T-cell (primary cell): ENCODE results near the gene ZNF598. TPM values are rescaled to one million over a fixed set of nuclear protein-coding genes. Genes with fewer than 3 reads are reported as not detected.
"Not testable (repeated sequence)": the region's sequence is repeated elsewhere in the genome, so short reads cannot be mapped to it uniquely, and the experiment has no call there.

Experiments
- ATAC-seq, 4 experiments: fragments of 200-7000 bp in 3 of 4; fragments of 150-1000 bp in 1 of 4; cut with Tn5 transposase; replicated peaks in 1 of 4; 1 replicate in 3 of 4; 2 replicates in 1 of 4; pipeline ENCODE4 v1.10.0; 2021; ENCODE audit warnings: moderate library complexity in 3 of 4, mild to moderate bottlenecking in 2 of 4, moderate number of reproducible peaks in 1 of 4
- CTCF ChIA-PET, 2 donors: fragments of 300-600 bp; sonication (Branson Sonifier 250); formaldehyde crosslinking; loops; one replicate each; lab custom pipeline; 2022; ENCODE audit warnings: antibody characterized with exemption in 2 of 2; lab: Charles Lee
- POLR2A ChIA-PET, 2 donors: fragments of 300-600 bp; sonication (Branson Sonifier 250); formaldehyde crosslinking; loops; one replicate each; lab custom pipeline; 2022; ENCODE audit warnings: antibody characterized with exemption in 2 of 2; lab: Charles Lee
- DNase-seq, 35 experiments: peaks; one replicate each; pipeline versions ENCODE4 v3.0.0 to v3.0.0-alpha.2; 2013 to 2023
- H3K27ac ChIP-seq: one replicate; pipeline ENCODE4 v1.5.1; 2013; ENCODE audit warnings: low read length
- H3K27me3 ChIP-seq, 2 experiments: replicated peaks in 1 of 2; 1 replicate in 1 of 2; 2 replicates in 1 of 2; pipeline versions ENCODE4 v1.6.1 to v1.7.0; 2013; ENCODE audit warnings: low read length in 1 of 2, mixed read lengths in 1 of 2; ENCODE audit not compliant: control insufficient read depth in 2 of 2, insufficient read depth in 2 of 2; ENCODE audit errors: extremely low read depth in 1 of 2
- H3K36me3 ChIP-seq, 2 donors: 1 replicate in 1 of 2; 2 replicates in 1 of 2; pipeline versions ENCODE4 v1.6.1 to v1.7.0; 2013; ENCODE audit warnings: low read length in 1 of 2; ENCODE audit not compliant: control insufficient read depth in 2 of 2, insufficient read depth in 1 of 2; ENCODE audit errors: extremely low read depth in 1 of 2
- H3K4me1 ChIP-seq, 2 experiments: 1 replicate in 1 of 2; 2 replicates in 1 of 2; pipeline versions ENCODE4 v1.6.1 to v1.7.0; 2013; ENCODE audit warnings: low read length in 2 of 2, mixed read lengths in 1 of 2; ENCODE audit not compliant: insufficient read depth in 2 of 2, control insufficient read depth in 1 of 2; ENCODE audit errors: extremely low read depth in 1 of 2
- H3K4me3 ChIP-seq, 2 donors: 1 replicate in 1 of 2; 2 replicates in 1 of 2; pipeline versions ENCODE4 v1.5.1 to v1.7.0; 2013; ENCODE audit warnings: mild to moderate bottlenecking in 2 of 2, low read length in 1 of 2, moderate library complexity in 1 of 2; ENCODE audit not compliant: control insufficient read depth in 1 of 2; ENCODE audit errors: extremely low read depth in 1 of 2
- H3K9me3 ChIP-seq: 2 replicates; pipeline ENCODE4 v1.7.0; 2013
- H3K27ac Mint-ChIP-seq, 2 donors: one replicate each; pipeline ENCODE4 v1.8.0; 2020 to 2021; ENCODE audit warnings: mild to moderate bottlenecking in 2 of 2, mixed read lengths in 2 of 2
- H3K27me3 Mint-ChIP-seq, 2 donors: one replicate each; pipeline ENCODE4 v1.8.0; 2021 to 2022; ENCODE audit warnings: mixed read lengths in 2 of 2
- H3K36me3 Mint-ChIP-seq: one replicate; pipeline ENCODE4 v1.8.0; 2021; ENCODE audit warnings: mixed read lengths
- H3K4me1 Mint-ChIP-seq, 3 donors: one replicate each; pipeline ENCODE4 v1.8.0; 2020 to 2022; ENCODE audit warnings: mixed read lengths in 3 of 3, mild to moderate bottlenecking in 1 of 3
- H3K4me3 Mint-ChIP-seq, 3 donors: one replicate each; pipeline ENCODE4 v1.8.0; 2020 to 2022; ENCODE audit warnings: mild to moderate bottlenecking in 3 of 3, mixed read lengths in 3 of 3, moderate library complexity in 3 of 3
- H3K9me3 Mint-ChIP-seq, 3 donors: one replicate each; pipeline ENCODE4 v1.8.0; 2020 to 2022; ENCODE audit warnings: mixed read lengths in 3 of 3
- WGBS: methylation state at CpG from one replicate; pipeline ENCODE4 v1.1.5; 2013; ENCODE audit warnings: missing lambda C conversion rate; ENCODE audit not compliant: insufficient coverage; 5-methylcytosine and 5-hydroxymethylcytosine counted together
- total RNA-seq, 35 experiments: library from RNA in 6 of 35; stranded (reverse) in 6 of 35; fragments of 120-200 nt in 1 of 35; gene quantifications; one replicate each; pipeline versions ENCODE4 v1.2.1 to v1.2.4 and lab custom pipeline; 2013 to 2026

Gene ZNF598
- total RNA-seq, 5 donors from 2014 or later (not counting 1 experiment from before 2014, with no cell fraction given), result 44.3 to 73.7 (median 68.8) TPM

GRCh38 chr16:1964506-1965395, 44.9 kb downstream of the ZNF598 start, which contains the start of gene RPS2:
Gene RPS2, minus strand, starts transcription at chr16:1964826. Its CDS starts 201 bp downstream, at chr16:1964625.
- Histone ChIP-seq H3K27me3 (no peaks in the 10 kb centered on the region), H3K4me1 (peaks cover 12 to 55% of the 10 kb centered on the region in 2 experiments), H3K9me3 (no peaks in the 10 kb centered on the region), H3K4me3 (peak within 1 kb of the TSS; percentile 83 to 95), H3K27ac (peak within 1 kb of the TSS; percentile 97), H3K36me3 (peaks cover 7 to 26% of the 10 kb centered on the region in 2 donors)
- H3K4me1 Mint-ChIP-seq, result peaks cover 37 to 49% (median 45%) of the 10 kb centered on the region in 3 donors
- no peaks in the 10 kb centered on the region for H3K27me3 Mint-ChIP-seq
- DNase-seq (peak; percentile 93 to 100 (median 98)), ATAC-seq (peak; percentile 86 to 89 (median 88))
- H3K27ac Mint-ChIP-seq, result peak within 1 kb of the TSS; percentile 95 to 96
- CTCF ChIA-PET, result interaction anchor here in 1 of 2 donors (0.7 to 1.0 kb wide), 2 partner anchors 27 to 176 kb away, joined by 3 to 6 read pairs; no protein-coding TSS in a partner anchor
- POLR2A ChIA-PET, result interaction anchor here (0.5 to 1.4 kb wide), 14 partner anchors 20 to 1319 kb away, joined by 3 to 12 read pairs (median 4); partner anchors contain the start of genes ATP6V0C (in 1 of the 2), MSRB1 (in 1 of the 2), NUBP2 (in 1 of the 2) and PKD1 (in 1 of the 2)
- peak within 1 kb of the TSS; percentile 91 to 93 (median 91) for H3K4me3 Mint-ChIP-seq
- no peaks in the 10 kb centered on the region for H3K9me3 Mint-ChIP-seq
- under 1% methylated on average over 87 of the region's 97 CpGs for WGBS
- H3K36me3 Mint-ChIP-seq, result peaks cover 21% of the 10 kb centered on the region

GRCh38 chr16:1963806-1964505, 45.7 kb downstream of the ZNF598 start:
- CTCF ChIA-PET, result interaction anchor here in 1 of 2 donors (0.7 to 1.0 kb wide), 2 partner anchors 28 to 176 kb away, joined by 3 to 6 read pairs; no protein-coding TSS in a partner anchor
- Mint-ChIP-seq H3K9me3 (no peaks in the 10 kb centered on the region), H3K4me1 (peaks cover 37 to 53% (median 49%) of the 10 kb centered on the region in 3 donors)

GRCh38 chr16:1962161-1963153, 47.2 kb downstream of the ZNF598 start:
- H3K4me1 Mint-ChIP-seq, result peaks cover 37 to 53% (median 49%) of the 10 kb centered on the region in 3 donors
- peak overlapping the region; percentile 91 to 93 (median 91) for H3K4me3 Mint-ChIP-seq
- ATAC-seq, CTCF ChIA-PET, POLR2A ChIA-PET, H3K4me3 ChIP-seq, H3K27me3 Mint-ChIP-seq, H3K27me3 ChIP-seq, H3K9me3 ChIP-seq, H3K9me3 Mint-ChIP-seq, DNase-seq: not testable (repeated sequence)
- 55% methylated on average over 23 of the region's 37 CpGs for WGBS
- H3K36me3 ChIP-seq, result peaks cover 7 to 26% of the 10 kb centered on the region in 2 donors
- peaks cover 21% of the 10 kb centered on the region for H3K36me3 Mint-ChIP-seq
- H3K27ac Mint-ChIP-seq, result peak overlapping the region; percentile 88 to 91
- peak overlapping the region; percentile 38 for H3K27ac ChIP-seq
- peaks cover 12 to 65% of the 10 kb centered on the region in 2 experiments for H3K4me1 ChIP-seq

More at GRCh38 chr16:1963806-1964505, 45.7 kb downstream of the ZNF598 start:
- peak overlapping the region; percentile 91 to 93 (median 91) for H3K4me3 Mint-ChIP-seq
- POLR2A ChIA-PET, result interaction anchor here (0.7 to 1.4 kb wide), 10 partner anchors 21 to 550 kb away, joined by 3 to 12 read pairs (median 4); partner anchors contain the start of genes ATP6V0C (in 1 of the 2), MSRB1 (in 1 of the 2), NUBP2 (in 1 of the 2) and PKD1 (in 1 of the 2)
- Histone ChIP-seq H3K27me3 (no peaks in the 10 kb centered on the region), H3K9me3 (no peaks in the 10 kb centered on the region), H3K36me3 (peaks cover 7 to 26% of the 10 kb centered on the region in 2 donors), H3K4me3 (peak overlapping the region; percentile 83 to 95), H3K4me1 (peaks cover 12 to 61% of the 10 kb centered on the region in 2 experiments), H3K27ac (peak overlapping the region; percentile 97)
- ATAC-seq (peak in 3 of 4 experiments; percentile 0 to 27 (median 24)), DNase-seq (peak in 13 of 35 experiments; percentile 24 to 58 (median 33))
- peak overlapping the region; percentile 88 to 91 for H3K27ac Mint-ChIP-seq
- no peaks in the 10 kb centered on the region for H3K27me3 Mint-ChIP-seq
- WGBS, result 10% methylated on average over 27 of the region's 44 CpGs
- peaks cover 21% of the 10 kb centered on the region for H3K36me3 Mint-ChIP-seq

- H3K4me3 ChIP-seq, result no peak overlapping the region
- POLR2A ChIA-PET, result no interaction called here
- DNase-seq (peak in 1 of 35 experiments; percentile 33), ATAC-seq (no peak)
- Mint-ChIP-seq H3K36me3 (peaks cover 21% of the 10 kb centered on the region), H3K4me1 (peaks cover 37 to 53% (median 49%) of the 10 kb centered on the region in 3 donors), H3K27ac (peak overlapping the region; percentile 78 to 80), H3K27me3 (no peaks in the 10 kb centered on the region), H3K4me3 (peak overlapping the region; percentile 39 to 91 (median 58)), H3K9me3 (no peaks in the 10 kb centered on the region)
- 29% methylated on average over 3 of the region's 6 CpGs for WGBS
- CTCF ChIA-PET, result no interaction called here
- H3K27ac ChIP-seq, result peak overlapping the region; percentile 47
- H3K27me3 ChIP-seq, result peaks cover 0 to 4% of the 10 kb centered on the region in 2 experiments
- no peaks in the 10 kb centered on the region for H3K9me3 ChIP-seq
- H3K4me1 ChIP-seq, result peaks cover 12 to 65% of the 10 kb centered on the region in 2 experiments
- peaks cover 7 to 26% of the 10 kb centered on the region in 2 donors for H3K36me3 ChIP-seq
Measured at GRCh38 chr16:1961651-1962067, 48.0 kb downstream of the ZNF598 start.
